Endothelial cell (in vitro differentiated cells): ENCODE measurements around the gene PPP1CA. TPM values are rescaled to one million over a fixed set of nuclear protein-coding genes. Genes with fewer than 3 reads are reported as not detected.
A peak's percentile ranks its signal among the peaks of the same experiment; 100 is the strongest.

ENCODE experiments used
- DNase-seq: peaks from one replicate; pipeline ENCODE4 v3.0.0; 2021; ENCODE audit warnings: low spot score
- H3K27ac Mint-ChIP-seq: one replicate; pipeline ENCODE4 v1.8.0; 2021; ENCODE audit warnings: mixed read lengths, inconsistent platforms; ENCODE audit not compliant: unreplicated experiment
- H3K27me3 Mint-ChIP-seq: one replicate; pipeline ENCODE4 v1.8.0; 2021; ENCODE audit warnings: mild to moderate bottlenecking, moderate library complexity, mixed read lengths, inconsistent platforms; ENCODE audit not compliant: unreplicated experiment
- H3K36me3 Mint-ChIP-seq: one replicate; pipeline ENCODE4 v1.8.0; 2021; ENCODE audit warnings: mild to moderate bottlenecking, low read depth, mixed read lengths, inconsistent platforms; ENCODE audit not compliant: unreplicated experiment
- H3K4me1 Mint-ChIP-seq: one replicate; pipeline ENCODE4 v1.8.0; 2021; ENCODE audit warnings: mild to moderate bottlenecking, mixed read lengths, inconsistent platforms; ENCODE audit not compliant: unreplicated experiment
- H3K4me3 Mint-ChIP-seq: one replicate; pipeline ENCODE4 v1.8.0; 2021; ENCODE audit warnings: mild to moderate bottlenecking, mixed read lengths, inconsistent platforms; ENCODE audit not compliant: unreplicated experiment
- H3K9me3 Mint-ChIP-seq: one replicate; pipeline ENCODE4 v1.8.0; 2021; ENCODE audit warnings: mixed read lengths, inconsistent platforms; ENCODE audit not compliant: unreplicated experiment
- total RNA-seq: library from RNA; stranded (reverse); fragmentation: NEBNext Ultra II Directional; extraction: Animal tissue kit (Norgen Biotek cat#: 25700); gene quantifications from one replicate; pipeline ENCODE4 v1.2.1, GENCODE V29; 2021; ENCODE audit not compliant: unreplicated experiment
- TF ChIP-seq, protein P1 (sequence below): fragments of 200-600 bp; sonication (generic); IDR thresholded peaks from one replicate; pipeline ENCODE4 v1.5.0; 2021; ENCODE audit warnings: antibody characterized with exemption; ENCODE audit not compliant: unreplicated experiment

Gene PPP1CA
- total RNA-seq, 1 donor from 2014 or later, result 249 TPM

DNA sequence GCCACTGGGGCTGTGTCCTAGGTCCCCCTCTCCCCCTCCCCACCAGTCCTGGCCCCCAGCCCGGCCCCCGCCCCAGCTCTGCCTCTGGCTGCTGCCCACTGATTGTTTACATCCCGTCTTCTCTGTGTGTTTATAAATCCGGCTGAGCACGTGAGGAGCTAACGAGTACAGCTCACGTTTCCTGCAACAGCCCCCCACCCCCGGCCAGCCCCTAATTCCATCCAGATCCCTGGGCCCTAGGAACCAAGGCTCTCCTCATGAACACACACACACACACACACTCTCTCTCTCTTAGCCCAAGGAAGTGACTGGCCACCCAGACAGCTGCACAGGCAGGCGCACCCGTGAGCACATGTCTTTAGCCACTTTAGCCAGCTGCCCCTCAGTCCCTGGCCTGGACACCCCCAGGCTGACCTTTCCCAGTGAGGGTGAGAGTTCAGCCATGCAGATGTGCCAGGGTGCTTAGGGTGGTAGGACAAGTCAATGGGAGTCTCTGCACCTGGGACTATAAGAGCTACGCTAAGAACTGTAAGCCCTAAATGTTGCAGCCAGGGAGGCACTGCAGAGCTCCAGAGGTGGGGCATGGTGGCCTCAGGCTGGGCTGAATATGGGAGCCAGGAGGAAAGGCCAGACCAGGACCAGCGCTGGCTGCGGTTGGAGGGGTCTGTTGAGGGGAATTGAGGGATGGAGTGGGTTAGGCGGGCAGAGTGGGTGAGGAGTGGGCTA, 31.1 kb downstream of the PPP1CA start:
- Mint-ChIP-seq H3K27ac (no peak overlapping the region), H3K4me3 (peak overlapping the region; percentile 23), H3K36me3 (peaks cover 22% of the 10 kb centered on the region), H3K9me3 (no peaks in the 10 kb centered on the region), H3K27me3 (peaks cover 19% of the 10 kb centered on the region), H3K4me1 (peaks cover 49% of the 10 kb centered on the region)
- no peak for DNase-seq
- TF ChIP-seq, protein P1, sequence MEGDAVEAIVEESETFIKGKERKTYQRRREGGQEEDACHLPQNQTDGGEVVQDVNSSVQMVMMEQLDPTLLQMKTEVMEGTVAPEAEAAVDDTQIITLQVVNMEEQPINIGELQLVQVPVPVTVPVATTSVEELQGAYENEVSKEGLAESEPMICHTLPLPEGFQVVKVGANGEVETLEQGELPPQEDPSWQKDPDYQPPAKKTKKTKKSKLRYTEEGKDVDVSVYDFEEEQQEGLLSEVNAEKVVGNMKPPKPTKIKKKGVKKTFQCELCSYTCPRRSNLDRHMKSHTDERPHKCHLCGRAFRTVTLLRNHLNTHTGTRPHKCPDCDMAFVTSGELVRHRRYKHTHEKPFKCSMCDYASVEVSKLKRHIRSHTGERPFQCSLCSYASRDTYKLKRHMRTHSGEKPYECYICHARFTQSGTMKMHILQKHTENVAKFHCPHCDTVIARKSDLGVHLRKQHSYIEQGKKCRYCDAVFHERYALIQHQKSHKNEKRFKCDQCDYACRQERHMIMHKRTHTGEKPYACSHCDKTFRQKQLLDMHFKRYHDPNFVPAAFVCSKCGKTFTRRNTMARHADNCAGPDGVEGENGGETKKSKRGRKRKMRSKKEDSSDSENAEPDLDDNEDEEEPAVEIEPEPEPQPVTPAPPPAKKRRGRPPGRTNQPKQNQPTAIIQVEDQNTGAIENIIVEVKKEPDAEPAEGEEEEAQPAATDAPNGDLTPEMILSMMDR, result no peak

DNA sequence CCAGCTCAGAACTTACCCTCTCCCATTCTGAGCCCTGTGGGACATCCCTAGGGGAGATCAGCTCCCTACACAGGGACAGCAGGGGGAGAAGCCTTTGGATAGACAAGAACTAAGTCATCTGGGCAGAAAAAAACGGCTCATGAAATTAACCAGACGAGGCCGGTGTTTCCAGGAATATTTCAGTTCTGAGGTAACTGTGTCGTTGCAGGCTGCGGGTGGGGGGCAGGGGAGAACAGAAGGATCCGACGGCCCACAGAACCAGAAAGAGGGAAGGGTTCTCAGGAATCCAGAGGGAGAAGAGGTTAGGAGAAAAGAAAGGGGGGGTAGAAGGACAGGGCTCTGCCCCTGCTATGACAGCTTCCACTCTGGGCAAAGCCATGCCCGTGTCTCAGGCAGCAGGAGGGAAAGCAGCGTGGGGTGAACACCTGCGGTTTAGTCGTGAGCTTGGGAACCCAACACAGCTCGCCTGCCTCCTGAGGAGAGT, 31.8 kb downstream of the PPP1CA start:
- peaks cover 25% of the 10 kb centered on the region for H3K36me3 Mint-ChIP-seq
- H3K27me3 Mint-ChIP-seq, result peaks cover 19% of the 10 kb centered on the region
- DNase-seq, result no peak
- H3K27ac Mint-ChIP-seq, result no peak overlapping the region
- no peaks in the 10 kb centered on the region for H3K9me3 Mint-ChIP-seq
- TF ChIP-seq, protein P1, result no peak
- H3K4me1 Mint-ChIP-seq, result peaks cover 47% of the 10 kb centered on the region
- peak overlapping the region; percentile 69 for H3K4me3 Mint-ChIP-seq

DNA sequence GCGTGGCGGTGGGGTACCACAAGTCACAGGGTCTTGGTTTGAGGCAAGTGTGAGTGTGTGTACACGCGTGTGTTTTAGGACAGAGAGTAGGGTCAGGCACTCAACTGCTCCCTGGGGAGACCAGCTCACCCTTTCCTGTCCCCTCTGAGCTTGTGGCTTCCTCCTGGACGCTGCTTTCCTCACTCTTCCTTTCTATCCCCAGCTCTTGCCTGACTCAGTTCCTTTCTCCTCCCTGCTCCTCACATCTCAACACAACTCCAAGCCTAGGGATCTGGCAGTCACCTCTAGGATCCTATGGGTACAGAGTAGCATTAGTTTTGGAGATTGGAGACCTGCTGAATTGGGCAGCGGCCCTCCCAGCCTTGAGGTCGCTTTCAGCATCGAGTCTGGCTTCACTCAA, 32.4 kb downstream of the PPP1CA start:
- Mint-ChIP-seq H3K4me3 (no peak overlapping the region), H3K4me1 (peaks cover 43% of the 10 kb centered on the region), H3K36me3 (peaks cover 31% of the 10 kb centered on the region), H3K27me3 (peaks cover 13% of the 10 kb centered on the region), H3K9me3 (no peaks in the 10 kb centered on the region), H3K27ac (no peak overlapping the region)
- DNase-seq, result no peak
- TF ChIP-seq, protein P1, result no peak

DNA sequence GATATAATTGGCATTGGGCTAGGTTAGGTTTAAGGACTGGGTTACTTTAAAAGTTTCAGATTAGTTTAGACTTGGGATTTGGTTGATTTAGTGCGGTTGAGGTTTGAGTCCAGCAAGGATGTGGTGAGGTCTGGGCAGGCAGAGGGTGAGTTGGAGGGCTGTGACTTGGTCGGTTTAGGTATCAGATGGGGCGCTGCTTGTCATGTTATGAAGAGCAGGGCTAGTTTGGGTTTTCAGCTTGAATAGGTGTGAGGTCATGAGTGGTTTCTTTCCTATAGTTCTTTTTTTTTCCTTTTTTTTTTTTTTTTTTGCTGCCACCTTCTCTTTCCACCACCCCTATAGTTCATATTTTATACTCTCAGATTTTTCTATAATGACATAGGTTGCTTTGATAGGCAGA, 33.0 kb downstream of the PPP1CA start:
- Mint-ChIP-seq H3K9me3 (no peaks in the 10 kb centered on the region), H3K36me3 (peaks cover 33% of the 10 kb centered on the region), H3K27ac (peak overlapping the region; percentile 58), H3K4me1 (peaks cover 39% of the 10 kb centered on the region), H3K27me3 (peaks cover 11% of the 10 kb centered on the region), H3K4me3 (peak overlapping the region; percentile 21)
- TF ChIP-seq, protein P1, result no peak
- DNase-seq, result no peak

DNA sequence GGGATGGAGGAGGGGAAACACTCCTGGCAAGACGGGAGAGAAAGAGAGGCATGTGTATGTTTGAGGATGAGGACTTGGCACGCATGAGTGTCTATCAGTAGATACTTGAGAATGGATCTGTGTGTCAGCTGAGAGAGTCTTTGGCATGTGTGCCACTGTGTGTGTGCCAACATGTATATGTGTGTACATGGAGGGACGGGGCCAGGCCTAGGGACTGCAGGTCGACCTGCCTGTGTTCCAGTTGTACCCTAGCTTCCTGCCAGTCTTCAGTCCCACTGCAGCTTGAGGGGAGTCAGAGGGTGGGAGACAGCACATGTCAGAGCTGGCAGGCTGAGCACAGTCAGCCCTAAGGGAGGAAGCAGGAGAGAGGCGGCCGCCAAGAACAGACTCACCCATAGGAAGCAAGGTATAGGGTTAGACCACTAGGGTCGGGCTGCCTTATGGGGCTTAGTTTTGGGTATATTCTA, 33.9 kb downstream of the PPP1CA start:
- H3K27ac Mint-ChIP-seq, result no peak overlapping the region
- no peaks in the 10 kb centered on the region for H3K9me3 Mint-ChIP-seq
- peaks cover 11% of the 10 kb centered on the region for H3K27me3 Mint-ChIP-seq
- peaks cover 33% of the 10 kb centered on the region for H3K36me3 Mint-ChIP-seq
- peak overlapping the region; percentile 21 for H3K4me3 Mint-ChIP-seq
- peaks cover 36% of the 10 kb centered on the region for H3K4me1 Mint-ChIP-seq
- TF ChIP-seq, protein P1, result no peak
- DNase-seq, result no peak
